GM18951 (cell line): ENCODE results near the gene CTNNA3.

ENCODE experiments used
- POLR2A ChIP-seq: IDR thresholded peaks from 4 replicates; pipeline ENCODE4 v1.6.1; 2011; ENCODE audit warnings: mild to moderate bottlenecking; ENCODE audit not compliant: insufficient read length, insufficient read depth; ENCODE audit errors: extremely low read depth
- in situ Hi-C: fragments of 300-500 bp; cut with MboI; formaldehyde crosslinking; loops from one replicate; pipeline ENCODE4 v1.12.0; 2022; ENCODE audit warnings: low sequenced_read_pairs, mixed read lengths, inconsistent platforms; ENCODE audit not compliant: unreplicated experiment

The CTNNA3 gene

DNA sequence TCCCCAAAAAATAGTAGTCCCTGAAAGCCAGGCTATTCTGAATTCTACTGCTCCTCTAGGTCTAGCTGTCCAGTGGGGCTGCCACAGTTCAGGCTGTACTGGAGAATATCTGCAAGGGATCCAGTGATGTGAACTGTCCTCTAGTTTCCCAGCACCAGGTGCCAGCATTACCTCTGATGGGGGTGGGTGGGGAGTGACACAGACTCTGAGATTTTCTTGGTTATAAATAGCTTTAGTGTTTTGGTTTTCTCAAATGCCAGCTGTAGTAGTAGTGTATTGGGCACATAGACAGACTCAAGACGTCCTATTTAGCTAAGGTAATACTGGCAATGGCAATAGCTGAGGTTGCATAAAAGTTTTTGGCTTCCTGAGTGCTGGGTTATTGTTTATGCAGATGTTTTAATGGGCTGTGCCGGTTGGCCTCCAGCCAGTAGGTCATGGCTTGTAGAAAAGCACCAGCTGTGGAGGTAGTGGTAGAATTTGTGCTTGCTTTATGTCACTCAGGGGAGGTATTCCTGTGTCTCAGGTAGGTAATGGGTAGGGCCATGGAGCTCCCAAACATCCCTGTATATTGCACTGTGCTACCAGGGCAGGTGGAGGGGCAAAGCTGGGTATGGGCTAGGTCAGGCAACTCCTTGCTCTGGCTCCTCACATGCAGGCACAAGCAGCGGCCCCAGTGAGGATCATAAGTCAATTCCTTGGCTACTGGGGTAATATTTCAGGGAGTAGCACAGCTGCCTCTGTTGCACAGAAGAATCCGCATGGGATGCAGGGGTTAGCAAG, 1108.9 kb downstream of the CTNNA3 start:
- in situ Hi-C loops, result no loop called here
- TF ChIP-seq POLR2A, result no peak

DNA sequence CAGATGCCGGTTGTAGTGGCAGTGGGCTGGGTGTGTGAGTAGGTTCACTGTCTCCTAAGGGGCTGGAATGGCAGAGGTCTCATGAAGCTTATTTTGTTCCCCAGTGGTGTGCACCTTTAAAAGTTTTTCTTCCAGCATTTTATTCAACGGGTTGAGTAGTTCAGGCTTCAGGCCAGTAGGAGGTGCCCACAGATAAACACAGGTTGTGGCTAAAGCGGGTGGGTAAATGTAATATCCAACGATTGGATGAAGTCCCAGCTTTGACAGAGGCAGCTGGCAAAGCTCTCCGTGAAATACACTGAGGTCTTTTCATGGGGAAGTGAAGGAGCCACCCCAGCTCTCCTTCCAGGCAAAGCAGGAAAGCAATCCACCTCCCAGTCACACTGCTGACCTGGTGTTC, 1109.9 kb downstream of the CTNNA3 start:
- in situ Hi-C loops, result no loop called here
- no peak for TF ChIP-seq POLR2A

DNA sequence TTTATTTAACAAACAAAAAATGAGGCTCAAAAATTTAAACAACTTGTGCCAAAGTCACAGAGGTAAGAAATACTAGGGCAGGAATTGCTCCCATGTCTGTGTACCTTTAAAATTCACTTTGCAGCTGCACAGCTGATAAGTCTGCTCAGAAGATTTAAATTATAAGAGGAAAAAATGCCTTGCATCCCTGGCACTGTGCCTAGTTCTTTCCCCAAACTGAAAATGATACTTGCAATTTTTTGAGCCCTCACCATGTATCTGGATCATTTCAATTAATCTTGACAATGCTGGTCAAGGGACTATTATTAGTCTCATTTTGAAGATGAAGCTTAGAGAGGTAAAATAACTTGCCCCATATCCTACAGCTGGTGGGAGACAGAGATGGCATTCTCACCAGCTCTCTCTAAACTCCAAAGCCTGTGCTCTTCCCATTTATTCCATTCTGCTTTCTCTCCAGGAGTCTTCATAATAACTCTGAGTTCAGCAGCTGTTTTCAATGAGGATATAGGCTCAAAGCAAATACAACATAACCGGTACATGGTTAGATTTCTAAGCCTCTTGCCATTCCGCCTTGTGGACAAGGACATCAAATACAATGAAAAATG, 1120.6 kb downstream of the CTNNA3 start:
- in situ Hi-C loops, result no loop called here
- TF ChIP-seq POLR2A, result no peak

DNA sequence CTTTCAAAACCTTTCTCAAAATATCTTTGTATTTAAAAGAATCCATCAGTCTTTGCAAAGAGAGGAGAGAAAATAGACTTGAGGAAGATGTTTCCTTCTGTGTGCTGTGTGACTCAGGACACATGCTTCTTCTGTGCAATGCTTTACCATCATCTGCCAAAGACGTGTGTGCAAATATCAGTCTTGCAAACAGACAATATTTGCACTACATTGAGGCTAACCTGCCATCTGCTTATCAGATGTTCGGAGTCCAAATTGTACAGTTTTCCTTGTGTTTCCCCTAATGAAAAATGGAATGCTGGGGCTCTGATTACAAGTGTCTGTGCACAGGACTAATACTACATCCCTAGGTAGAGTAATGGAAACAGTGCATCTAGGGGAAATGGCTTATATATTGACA, 1123.3 kb downstream of the CTNNA3 start:
- no peak for TF ChIP-seq POLR2A
- in situ Hi-C loops, result no loop called here

DNA sequence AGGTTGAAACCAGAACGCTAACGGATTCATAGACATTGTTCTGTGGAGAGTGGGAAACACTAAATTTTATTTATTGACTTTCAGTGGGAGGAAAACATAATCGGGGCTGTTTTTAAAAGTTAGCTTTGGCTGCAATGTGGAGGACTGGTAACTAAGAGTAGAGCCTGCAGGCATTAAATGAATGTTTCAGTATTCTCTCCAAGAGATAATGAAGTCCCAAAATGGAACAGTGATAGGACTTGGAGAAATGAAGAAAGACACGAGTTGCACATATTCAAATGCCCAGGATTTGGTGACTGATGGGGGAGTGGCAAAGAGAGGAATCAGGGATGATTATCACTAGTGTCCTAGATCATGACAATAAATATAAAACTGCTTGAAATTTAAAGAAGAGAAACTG, 1130.0 kb downstream of the CTNNA3 start:
- no peak for TF ChIP-seq POLR2A
- in situ Hi-C loops, result no loop called here

DNA sequence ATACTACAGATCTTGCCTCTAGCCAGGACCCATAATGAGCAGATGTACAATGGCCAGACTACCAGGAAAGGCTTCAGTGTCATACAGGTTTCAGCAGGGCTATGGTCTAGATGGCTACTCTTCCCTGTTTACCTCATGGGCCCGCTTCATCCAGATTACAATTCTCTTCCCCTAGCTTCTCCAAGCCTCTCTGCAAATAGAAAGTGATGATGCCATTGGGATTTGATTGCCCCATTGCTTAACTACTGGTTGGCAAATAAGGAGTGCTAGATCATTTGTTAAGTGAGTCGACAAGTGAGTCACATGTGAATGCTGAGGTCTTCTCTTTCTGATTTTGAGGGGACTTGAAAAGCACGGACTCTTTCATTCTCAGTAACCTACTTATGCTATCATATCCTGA, 1131.7 kb downstream of the CTNNA3 start:
- TF ChIP-seq POLR2A, result no peak
- in situ Hi-C loops, result no loop called here

DNA sequence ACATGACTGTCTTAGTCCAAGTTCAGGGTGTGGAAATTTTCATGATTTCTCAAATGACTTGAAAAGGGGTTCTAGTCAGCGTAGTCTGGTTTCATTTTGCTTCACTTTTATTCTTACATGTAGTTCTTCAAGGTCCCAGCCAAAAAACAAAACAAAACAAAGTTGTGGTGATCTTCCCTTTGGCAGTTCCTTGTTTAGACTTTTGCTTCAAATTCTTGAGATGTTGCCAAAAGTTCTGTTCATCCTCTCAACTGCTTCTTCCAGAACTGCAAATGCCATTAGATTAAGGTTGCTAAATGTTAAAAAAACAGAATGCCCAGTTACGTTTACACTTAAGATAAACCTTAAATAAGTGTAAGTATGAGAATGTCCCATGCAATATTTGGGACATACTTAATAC, 1140.9 kb downstream of the CTNNA3 start:
- no peak for TF ChIP-seq POLR2A
- in situ Hi-C loops, result no loop called here

DNA sequence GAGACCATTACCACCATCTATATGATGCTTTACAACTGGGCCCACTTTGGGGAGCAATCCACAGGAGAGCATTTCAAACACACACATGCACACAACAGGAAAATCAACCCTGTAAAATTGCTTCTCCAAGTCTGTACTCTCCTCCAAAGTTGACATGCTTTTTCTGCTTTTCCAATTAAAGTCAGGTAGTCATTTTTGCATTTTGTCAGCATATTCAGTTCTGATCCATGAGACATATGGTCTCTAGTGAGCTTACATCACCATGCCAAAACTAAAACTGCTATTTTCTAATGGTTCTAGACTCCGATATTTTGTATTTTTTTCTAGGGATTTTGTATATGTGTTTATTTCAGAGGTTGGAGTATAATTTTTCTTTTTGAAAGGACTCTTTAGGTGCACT, 1143.7 kb downstream of the CTNNA3 start:
- no peak for TF ChIP-seq POLR2A
- in situ Hi-C loops, result no loop called here

DNA sequence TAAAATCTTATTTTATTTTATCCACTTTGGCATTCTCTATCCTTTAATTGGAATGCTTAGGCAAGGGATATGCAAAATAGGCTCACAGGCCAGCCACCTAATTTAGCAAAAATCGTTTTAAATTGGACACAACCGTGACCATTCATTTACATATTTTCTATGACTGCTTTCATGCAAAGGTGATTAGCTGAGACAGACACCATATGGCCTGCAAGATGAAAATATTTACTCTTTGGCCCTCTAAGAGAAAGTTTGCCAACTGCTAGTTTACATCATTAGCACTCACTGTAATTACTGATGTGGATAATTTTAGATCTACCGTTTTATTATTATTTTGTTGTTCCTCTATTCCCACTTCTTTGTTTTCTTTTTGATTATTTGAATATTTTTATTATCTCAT, 1145.6 kb downstream of the CTNNA3 start:
- in situ Hi-C loops, result no loop called here
- no peak for TF ChIP-seq POLR2A

DNA sequence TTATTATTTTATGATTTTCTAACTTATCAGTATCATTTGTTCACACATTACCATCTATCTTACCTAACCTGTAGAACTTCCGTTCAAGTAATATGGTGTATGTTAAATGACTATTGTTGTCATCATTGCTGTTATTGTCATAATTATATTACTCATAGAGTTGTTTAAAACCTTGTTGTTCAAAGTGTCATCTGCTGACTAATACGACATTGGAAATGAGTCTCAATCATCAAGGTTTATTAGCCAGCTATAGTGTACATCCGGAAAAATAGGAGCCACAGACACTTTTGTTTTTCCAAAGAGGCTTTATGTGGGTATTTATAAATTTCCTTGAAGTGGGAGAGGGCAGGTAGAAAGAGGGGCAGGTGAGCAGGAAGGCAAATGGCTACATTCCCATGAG, 1157.1 kb downstream of the CTNNA3 start:
- in situ Hi-C loops, result no loop called here

DNA sequence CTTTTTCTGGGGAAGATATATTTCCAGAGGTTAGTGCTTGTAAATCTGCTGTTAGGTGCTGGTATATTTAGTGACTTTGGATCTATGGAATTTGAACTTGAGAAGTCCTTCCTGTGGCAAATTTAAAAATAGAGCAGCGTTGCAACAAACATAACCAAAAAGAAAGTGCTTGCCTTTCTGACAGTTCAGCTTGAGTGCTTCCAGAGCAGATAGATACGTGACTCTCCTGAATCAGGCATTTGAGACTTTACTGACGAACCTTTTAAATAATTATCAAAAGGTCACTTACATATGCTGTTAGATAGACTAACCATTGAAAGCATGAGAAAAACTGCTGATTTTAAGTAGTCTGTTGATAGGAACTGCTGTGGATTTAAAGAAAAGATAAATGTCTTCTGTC, 1157.6 kb downstream of the CTNNA3 start:
- TF ChIP-seq POLR2A, result no peak
- in situ Hi-C loops, result no loop called here

More for the DNA sequence above, 1157.1 kb downstream of the CTNNA3 start:
- TF ChIP-seq POLR2A, result no peak

DNA sequence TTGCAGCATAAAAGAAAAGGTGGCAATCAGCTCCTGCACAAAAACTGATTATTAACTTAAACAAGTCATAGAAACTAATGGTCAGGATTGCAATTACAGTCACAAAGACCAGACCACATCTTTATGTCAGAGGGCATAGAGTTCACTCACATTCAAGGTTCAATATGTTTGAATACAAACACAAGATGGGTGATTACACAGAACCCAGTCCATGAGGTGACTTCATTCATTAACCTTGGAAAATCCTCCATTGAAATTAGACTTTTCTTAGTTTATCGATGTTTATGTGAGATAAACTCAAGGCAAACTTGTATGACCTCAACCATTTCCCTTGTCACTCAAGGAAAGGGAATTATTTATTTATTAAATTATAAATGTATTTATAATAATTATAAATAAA, 1158.8 kb downstream of the CTNNA3 start:
- TF ChIP-seq POLR2A, result no peak
- in situ Hi-C loops, result no loop called here

DNA sequence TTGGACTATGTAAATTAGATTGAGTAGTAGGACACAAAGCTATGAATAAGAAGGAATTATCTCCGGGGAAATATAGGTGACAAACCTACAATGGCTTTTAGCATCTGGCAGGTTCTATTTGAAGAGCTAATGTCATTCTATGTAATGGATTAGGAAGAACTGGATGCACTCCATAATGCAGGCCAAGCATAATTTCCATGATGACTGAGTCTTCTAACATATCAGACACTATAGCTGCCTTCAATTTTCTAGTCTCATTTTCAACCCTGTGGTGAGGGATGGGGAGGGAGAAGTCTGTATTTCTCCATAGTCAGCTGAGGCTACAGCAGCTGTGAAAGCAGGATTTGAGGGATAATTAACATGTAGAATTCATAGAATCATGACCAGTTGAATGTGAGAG, 1160.6 kb downstream of the CTNNA3 start:
- no peak for TF ChIP-seq POLR2A
- in situ Hi-C loops, result no loop called here

DNA sequence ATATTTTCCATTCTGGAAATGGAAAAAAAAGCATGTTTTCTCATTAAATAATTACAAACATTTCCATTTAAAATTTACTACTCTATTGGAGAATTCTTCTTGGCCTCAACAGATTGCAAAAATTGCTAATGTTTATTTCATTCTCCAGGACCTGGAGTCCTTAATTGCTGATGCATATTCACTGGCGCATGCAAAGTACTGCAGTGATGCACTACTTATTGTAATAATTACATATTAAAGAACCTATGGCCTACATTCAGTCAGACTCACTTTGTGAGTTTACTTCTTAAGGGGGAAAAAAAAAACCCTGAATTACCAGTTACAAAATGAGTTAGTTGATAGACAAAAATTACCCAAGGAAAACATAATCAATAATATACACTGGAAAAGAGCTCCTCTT, 1161.1 kb downstream of the CTNNA3 start:
- no peak for TF ChIP-seq POLR2A
- in situ Hi-C loops, result no loop called here
